Umbilical cord (tissue), 2 donors: ENCODE measurements around the gene CHPF2. TPM values are rescaled to one million over a fixed set of nuclear protein-coding genes. Genes with fewer than 3 reads are reported as not detected.

Experiments used
- DNase-seq: peaks from one replicate; pipeline ENCODE4 v3.0.0-alpha.2; 2015; ENCODE audit warnings: low spot score
- total RNA-seq: library from RNA; depleted of rRNA; stranded (reverse); fragments of >200 nt; gene quantifications from one replicate; pipeline ENCODE4 v1.2.3, GENCODE V29; 2014; ENCODE audit warnings: low replicate concordance; ENCODE audit not compliant: insufficient read depth

CHPF2 gene
- total RNA-seq, 1 donor from 2014 or later, result 33.5 TPM

DNA sequence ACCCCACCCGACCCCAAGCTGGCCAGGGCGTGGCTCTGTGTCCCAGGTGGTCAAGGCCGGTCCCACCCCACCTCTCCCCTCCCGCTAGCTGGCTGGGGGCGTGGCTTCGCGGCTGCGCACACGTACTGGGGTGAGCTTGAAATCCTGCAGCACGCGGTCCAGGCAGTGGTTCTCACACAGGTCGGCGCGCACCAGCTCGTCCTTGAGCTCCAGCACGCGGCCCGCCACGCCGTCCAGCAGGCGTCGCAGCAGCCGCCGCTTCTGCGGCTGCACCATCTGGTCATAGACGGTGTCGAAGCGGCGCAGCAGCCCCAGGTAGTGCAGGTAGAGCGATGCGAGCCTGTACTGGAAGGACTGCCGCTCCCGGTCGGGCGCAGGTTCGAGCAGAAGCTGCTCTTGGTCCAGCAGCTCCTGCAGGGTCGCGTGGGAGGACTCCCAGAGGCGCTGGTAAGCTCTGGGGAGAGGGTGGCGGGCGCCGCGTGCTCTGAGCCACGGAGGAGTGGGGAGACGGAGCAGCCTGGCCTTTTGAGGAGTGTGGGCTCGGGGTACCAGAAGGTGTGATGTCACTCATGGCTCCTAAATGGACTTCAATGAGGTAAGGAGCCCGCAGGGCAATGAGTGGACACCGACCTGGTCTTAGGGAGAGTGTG, 27.8 kb upstream of the CHPF2 start:
- DNase-seq, result no peak

- DNase-seq, result no peak
Observed at GRCh38 chr7:151205730-151206129, 26.6 kb upstream of the CHPF2 start.

- peak; percentile 14 for DNase-seq
Observed at GRCh38 chr7:151206914-151207313, 25.4 kb upstream of the CHPF2 start.

- no peak for DNase-seq
Observed at GRCh38 chr7:151207315-151207714, 25.0 kb upstream of the CHPF2 start.

- DNase-seq, result no peak
Observed at GRCh38 chr7:151207804-151208203, 24.5 kb upstream of the CHPF2 start.

GRCh38 chr7:151208253-151208862, 23.9 kb upstream of the CHPF2 start:
- DNase-seq, result no peak

GRCh38 chr7:151209588-151209987, 22.7 kb upstream of the CHPF2 start:
- no peak for DNase-seq

GRCh38 chr7:151210087-151210854, 22.0 kb upstream of the CHPF2 start, which contains the start of gene H2BK1:
H2BK1 (minus strand) TSS chr7:151210488; CDS start chr7:151210318, 170 bp downstream.
- DNase-seq, result no peak

GRCh38 chr7:151211155-151211772, 21.0 kb upstream of the CHPF2 start:
- DNase-seq, result no peak

DNA sequence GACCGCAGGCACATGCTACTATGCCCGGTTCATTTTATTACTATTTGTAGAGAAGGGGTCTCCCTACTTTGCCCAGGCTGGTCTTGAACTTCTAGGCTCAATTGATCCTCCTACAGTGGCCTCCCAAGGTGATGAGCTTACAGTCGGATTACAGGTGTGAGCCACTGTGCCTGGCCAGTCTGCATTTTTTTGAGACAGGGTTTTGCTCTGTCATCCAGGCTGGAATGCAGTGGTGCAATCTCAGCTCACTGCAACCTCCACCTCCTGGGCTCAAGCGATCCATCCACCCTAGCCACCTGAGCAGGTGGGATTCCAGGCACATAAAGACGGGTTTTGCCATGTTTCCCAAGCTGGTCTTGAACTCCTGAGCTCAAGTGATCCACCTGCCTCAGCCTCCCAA, 19.7 kb upstream of the CHPF2 start:
- DNase-seq, result no peak

DNA sequence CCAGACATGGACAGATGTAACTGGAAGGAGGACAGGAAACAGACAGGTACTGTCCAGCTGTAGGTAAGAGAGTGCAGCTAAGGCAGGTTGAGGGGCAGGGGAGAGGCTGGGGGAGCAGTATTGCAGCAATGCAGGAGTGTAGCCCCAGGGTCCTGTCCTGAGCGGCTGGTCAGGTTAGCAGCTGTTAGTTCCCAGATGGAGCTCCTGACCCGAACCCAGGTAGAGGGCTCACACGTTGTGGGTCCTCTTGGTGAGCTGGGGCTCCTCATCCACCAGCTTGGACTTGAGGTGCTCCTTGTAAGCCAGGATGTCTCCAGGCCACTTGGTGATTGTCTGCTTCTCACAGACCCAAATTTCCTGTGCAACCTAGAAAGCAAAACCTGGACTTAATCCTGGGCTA, 18.5 kb upstream of the CHPF2 start:
- no peak for DNase-seq

- no peak for DNase-seq
Observed at GRCh38 chr7:151215396-151215795, 16.9 kb upstream of the CHPF2 start.

- no peak for DNase-seq
Observed at GRCh38 chr7:151218170-151218569, 14.1 kb upstream of the CHPF2 start.

DNA sequence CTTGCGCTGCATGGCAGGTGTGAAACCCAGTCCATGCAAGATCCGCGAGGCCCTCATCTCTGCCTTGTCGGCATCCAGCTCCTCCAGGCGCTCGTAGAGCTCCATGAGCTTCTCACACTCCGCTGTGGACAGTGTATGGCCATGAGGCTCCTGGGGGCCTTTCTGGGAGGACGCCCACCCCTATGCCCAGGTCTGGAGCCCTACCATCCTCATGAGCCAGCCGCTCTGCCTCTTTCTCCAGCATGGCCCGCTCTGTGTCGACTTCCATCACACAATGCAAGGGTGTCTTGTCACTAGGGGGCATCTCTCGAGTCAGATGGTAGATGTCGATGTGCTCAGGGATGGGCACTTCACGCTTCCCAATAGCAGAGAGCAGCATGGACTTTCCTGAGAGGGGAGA, 8.6 kb upstream of the CHPF2 start:
- DNase-seq, result no peak

GRCh38 chr7:151225948-151226510, 6.3 kb upstream of the CHPF2 start:
- no peak for DNase-seq

- DNase-seq, result no peak
Observed at GRCh38 chr7:151226560-151226874, 5.8 kb upstream of the CHPF2 start.

DNA sequence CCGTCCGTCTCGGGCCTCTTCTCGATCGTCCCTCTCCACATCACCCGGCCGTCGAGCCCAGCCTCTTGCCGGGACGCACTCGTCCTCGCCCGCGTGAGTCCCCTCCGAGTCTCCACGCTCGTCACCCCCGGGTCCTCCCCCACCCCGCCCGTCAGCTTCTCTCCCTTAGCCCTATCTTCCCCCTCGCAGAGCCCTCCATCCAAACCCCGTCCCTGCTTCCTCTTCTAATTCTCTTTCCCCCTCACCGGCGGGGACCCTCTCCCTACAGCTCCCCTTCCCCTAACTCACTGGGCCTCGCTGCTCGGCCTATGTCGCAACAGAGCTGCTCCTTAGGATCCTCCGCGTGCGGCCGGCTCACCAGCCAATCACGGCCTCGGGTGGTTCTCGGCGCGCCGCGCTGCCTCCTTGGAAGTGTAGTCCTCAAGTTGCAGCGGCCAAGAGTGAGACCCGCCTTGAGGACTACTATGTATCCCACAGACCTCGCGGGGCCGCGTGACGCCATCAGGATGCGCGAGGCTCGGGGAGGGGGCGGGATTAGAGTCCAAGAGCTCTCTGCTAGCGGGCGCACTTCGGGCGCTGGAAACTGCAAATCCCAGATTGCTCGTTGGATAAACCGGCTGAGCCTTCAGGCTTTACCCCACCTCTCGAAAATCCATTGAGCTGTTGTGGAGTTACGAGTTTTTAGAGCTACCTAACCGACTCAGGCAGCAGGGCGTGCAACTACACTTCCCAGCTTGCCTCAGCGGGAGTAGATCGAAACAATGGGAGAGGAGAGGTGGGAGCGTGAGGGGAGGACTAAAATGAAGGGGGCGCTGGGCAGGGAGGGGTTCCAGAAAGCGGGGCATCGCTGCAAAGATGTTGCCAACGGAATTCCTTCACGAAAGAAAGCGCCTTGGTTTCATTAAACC, 5.2 kb upstream of the CHPF2 start, which contains the start of gene ABCF2:
TSS of gene ABCF2 (minus strand) at position 331 of the 908 bp plus-strand sequence. CDS start 747 bp downstream, outside the sequence.
- peak; percentile 99 for DNase-seq

DNA sequence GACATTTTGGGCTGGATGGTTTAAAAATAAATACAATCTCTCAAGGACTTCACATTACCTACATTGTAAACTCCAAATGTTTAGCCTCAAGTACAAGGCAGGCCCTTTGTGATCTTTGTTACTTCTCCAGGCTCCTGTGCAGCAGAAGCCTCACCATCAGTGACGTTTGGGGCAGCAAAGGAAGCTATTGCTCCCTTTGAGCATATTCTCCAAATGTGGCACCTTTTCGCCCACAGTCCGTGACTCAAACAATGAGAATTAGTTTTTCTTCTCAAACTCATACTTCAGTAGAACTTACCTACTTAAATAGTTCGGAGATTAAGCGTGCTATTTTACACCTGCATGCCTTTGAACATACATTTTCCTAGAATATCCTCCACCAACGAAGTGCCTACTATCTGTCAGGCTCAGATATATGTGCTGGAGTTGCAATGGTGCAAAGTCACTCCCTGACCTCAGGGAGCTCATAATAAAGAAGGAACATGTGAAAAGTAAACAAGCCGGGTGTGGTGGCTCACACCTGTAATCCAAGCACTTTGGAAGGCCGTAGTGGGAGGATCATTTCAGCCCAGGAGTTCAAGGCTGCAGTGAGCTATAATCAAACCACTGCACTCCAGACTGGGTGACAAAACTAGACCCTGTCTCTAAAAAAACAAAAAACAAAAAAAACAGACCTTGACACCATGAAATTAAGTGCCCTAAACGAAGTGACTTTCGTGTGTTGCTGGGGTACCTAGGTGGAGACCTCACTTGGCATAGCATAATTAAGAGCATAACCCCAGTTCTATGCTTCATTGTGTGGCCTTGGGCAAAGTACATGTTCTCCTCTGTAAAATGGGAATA, 4.0 kb upstream of the CHPF2 start:
- DNase-seq, result no peak

DNA sequence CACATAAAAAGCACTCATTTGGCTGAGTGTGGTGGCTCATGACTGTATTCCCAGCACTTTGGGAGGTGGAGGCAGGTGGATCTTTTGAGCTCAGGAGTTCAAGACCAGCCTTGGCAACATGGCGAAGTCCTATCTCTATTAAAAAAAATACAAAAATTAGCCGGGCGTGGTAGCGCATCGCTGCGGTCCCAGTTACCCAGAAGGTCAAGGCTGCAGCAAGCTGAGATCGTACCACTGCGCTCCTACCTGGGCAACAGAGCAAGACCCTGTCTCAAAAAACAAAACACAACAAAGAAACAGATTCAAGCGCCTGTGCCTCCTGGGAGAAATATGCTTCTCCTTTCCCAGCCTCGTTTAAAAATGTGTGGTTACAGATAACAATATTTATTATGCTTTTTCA, 3.0 kb upstream of the CHPF2 start:
- no peak for DNase-seq

DNA sequence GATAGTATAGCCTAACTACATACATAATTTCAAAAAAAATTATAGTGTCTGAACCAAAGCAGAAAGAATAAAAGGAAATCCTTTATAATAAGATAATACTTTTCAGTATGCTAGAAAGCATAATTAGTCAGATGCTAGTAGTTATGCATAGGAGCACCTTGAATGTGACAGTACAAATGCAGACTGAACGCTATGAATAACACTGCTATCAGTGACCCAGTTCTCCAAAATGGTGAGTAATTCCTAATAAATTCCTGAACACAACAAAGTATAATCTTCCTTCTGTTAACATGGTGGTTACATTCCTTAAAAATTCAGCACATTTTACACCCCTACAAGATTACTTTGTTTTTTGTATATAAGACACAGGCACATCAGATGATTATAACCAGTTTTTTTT, 1.2 kb upstream of the CHPF2 start:
- no peak for DNase-seq
